ENCODE measurements around the gene SASH3.

DNA sequence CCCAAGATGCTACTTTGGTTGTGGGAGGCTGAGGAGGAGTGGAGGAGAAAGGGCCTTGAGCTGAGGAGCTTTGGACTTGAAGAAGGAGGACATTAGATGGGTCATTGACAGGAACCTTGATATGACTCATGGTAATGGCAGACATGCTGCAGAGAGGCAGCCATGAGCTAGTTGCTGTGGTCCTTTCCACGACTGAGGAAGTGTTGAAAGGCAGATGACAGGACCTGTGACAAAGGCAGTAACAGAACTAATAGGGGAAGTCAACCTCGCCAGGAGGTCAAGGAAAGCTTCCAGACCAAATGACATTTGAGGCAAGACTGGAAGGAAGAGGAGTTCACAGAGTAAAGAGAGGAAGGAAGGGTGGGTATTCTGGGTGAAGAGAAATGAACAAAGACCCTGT, 48.5 kb upstream of the SASH3 start:
- TF ChIP-seq BACH2 (CRISPR knock-in tag; IDR thresholded peaks at IDR 0.05; ENCODE audit: borderline replicate concordance) (no peak), TCF4 (CRISPR knock-in tag; IDR thresholded peaks at IDR 0.05; ENCODE audit: borderline replicate concordance) (no peak), CSRNP3 (CRISPR knock-in tag; IDR thresholded peaks at IDR 0.05) (no peak), ZFP3 (CRISPR knock-in tag; IDR thresholded peaks at IDR 0.05) (no peak), ARNTL (CRISPR knock-in tag; IDR thresholded peaks at IDR 0.05; ENCODE audit: borderline replicate concordance, low read depth) (no peak), OSR1 (CRISPR knock-in tag; IDR thresholded peaks at IDR 0.05) (no peak)
